HG03565 (cell line): ENCODE data around the gene HDAC11.

Source experiments
- ATAC-seq: cut with Tn5 transposase; IDR thresholded peaks from one replicate; pipeline ENCODE4 v1.9.1; 2021; ENCODE audit warnings: mild to moderate bottlenecking, moderate library complexity; ENCODE audit not compliant: unreplicated experiment

HDAC11 gene

GRCh38 chr3:13539671-13540070 lies 59.6 kb downstream of the HDAC11 start:
- no peak for ATAC-seq

GRCh38 chr3:13540297-13540995 lies 60.3 kb downstream of the HDAC11 start:
- no peak for ATAC-seq

GRCh38 chr3:13541691-13542090 lies 61.6 kb downstream of the HDAC11 start:
- no peak for ATAC-seq

GRCh38 chr3:13542142-13542541 lies 62.0 kb downstream of the HDAC11 start:
- no peak for ATAC-seq

GRCh38 chr3:13543253-13543652 lies 63.1 kb downstream of the HDAC11 start:
- ATAC-seq = no peak

- no peak for ATAC-seq
Observed at GRCh38 chr3:13544293-13544831, 64.3 kb downstream of the HDAC11 start.

GRCh38 chr3:13544951-13545651 lies 65.0 kb downstream of the HDAC11 start:
- ATAC-seq = no peak

- no peak for ATAC-seq
Observed at GRCh38 chr3:13545952-13546454, 65.9 kb downstream of the HDAC11 start.

GRCh38 chr3:13546667-13547171 lies 66.6 kb downstream of the HDAC11 start:
- ATAC-seq = no peak

- ATAC-seq = no peak
Observed at GRCh38 chr3:13547591-13548371, 67.7 kb downstream of the HDAC11 start.

- no peak for ATAC-seq
Observed at GRCh38 chr3:13548696-13549622, 68.9 kb downstream of the HDAC11 start, which contains the start of gene FBLN2. TSS of gene FBLN2 (plus strand) at chr3:13549125. CDS start at chr3:13570356, 21,231 bp downstream.

GRCh38 chr3:13549623-13550422 lies 69.7 kb downstream of the HDAC11 start:
- ATAC-seq = no peak

GRCh38 chr3:13550423-13550690 lies 70.3 kb downstream of the HDAC11 start:
- ATAC-seq = no peak

GRCh38 chr3:13550791-13551360 lies 70.8 kb downstream of the HDAC11 start:
- no peak for ATAC-seq

GRCh38 chr3:13552857-13553652 lies 72.9 kb downstream of the HDAC11 start:
- no peak for ATAC-seq

- ATAC-seq = no peak
Observed at GRCh38 chr3:13553686-13554085, 73.6 kb downstream of the HDAC11 start.

- ATAC-seq = no peak
Observed at GRCh38 chr3:13555753-13556152, 75.6 kb downstream of the HDAC11 start.
